Upper lobe of right lung (tissue), 1 donor: ENCODE data around the gene NCF4. TPM values are rescaled to one million over a fixed set of nuclear protein-coding genes. Genes with fewer than 3 reads are reported as not detected.
A peak's percentile ranks its signal among the peaks of the same experiment; 100 is the strongest.

Source experiments
- ATAC-seq: fragments of 200-7000 bp; cut with Tn5 transposase; one replicate; pipeline ENCODE4 v1.9.1; 2020; ENCODE audit warnings: mild to moderate bottlenecking, moderate library complexity
- DNase-seq: peaks from one replicate; pipeline ENCODE4 v3.0.0-alpha.2; 2020
- H3K27ac ChIP-seq: fragments of 200-600 bp; one replicate; pipeline ENCODE4 v1.8.0; 2022
- H3K27me3 ChIP-seq: fragments of 200-600 bp; one replicate; pipeline ENCODE4 v1.8.0; 2022; ENCODE audit warnings: mild to moderate bottlenecking
- H3K36me3 ChIP-seq: fragments of 200-600 bp; one replicate; pipeline ENCODE4 v1.8.0; 2022
- H3K4me1 ChIP-seq: fragments of 200-600 bp; one replicate; pipeline ENCODE4 v1.8.0; 2022
- H3K4me3 ChIP-seq: fragments of 200-600 bp; one replicate; pipeline ENCODE4 v1.8.0; 2022; ENCODE audit warnings: mild to moderate bottlenecking
- H3K9me3 ChIP-seq: fragments of 200-600 bp; one replicate; pipeline ENCODE4 v1.8.0; 2022
- intact Hi-C: fragments of 100-400 bp; cut with DNase I; formaldehyde crosslinking; loops from one replicate; pipeline ENCODE4 v1.11.0; 2022
- total RNA-seq: library from RNA; stranded (reverse); fragmentation: NEBNext Ultra II Directional; extraction: Animal tissue kit (Norgen Biotek cat#: 25700); gene quantifications from one replicate; pipeline ENCODE4 v1.2.1, GENCODE V29; 2021
- TF ChIP-seq, protein P1 (sequence below): fragments of 200-600 bp; IDR thresholded peaks from one replicate; pipeline ENCODE4 v1.8.0; 2022; ENCODE audit warnings: antibody characterized with exemption
- donor health status: DM: no; HTN: yes; CAD: no; lungs with severe emphysema.

NCF4 gene
- total RNA-seq, 1 donor from 2014 or later: 37.0 TPM

DNA sequence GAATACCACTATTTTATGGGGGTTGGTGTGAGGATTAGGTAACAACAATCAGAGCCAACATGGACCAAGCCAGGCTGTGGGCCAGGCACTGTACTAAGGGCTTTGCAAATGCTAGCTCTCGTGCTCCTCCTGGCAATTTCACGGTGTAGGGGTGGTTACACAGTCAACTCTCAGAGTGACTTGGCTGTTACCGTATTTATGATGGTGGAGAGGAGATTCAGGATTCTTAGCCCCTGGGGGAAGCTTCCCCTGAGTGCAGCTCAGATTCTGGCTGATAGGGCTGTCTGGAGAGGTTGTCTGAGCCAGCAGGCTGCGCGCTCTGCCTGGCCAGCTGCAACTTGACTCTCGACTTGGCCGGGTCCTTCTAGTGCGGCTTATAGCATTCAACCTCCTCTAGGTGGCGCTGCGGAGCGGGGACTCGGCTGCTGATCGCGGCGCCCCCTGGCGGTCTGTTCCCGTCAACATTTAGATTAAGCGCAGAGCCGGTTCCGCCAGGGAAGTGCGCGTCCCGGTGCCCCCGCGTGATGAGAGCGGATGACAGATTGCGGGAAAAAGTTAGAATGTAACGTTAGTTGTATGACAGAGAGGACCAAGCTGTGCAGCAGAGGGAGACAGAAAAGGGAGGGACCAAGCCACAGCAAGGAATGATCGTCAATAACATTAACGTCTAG is 4.5 kb upstream of the NCF4 start:
- no peaks in the 10 kb centered on the region for H3K27me3 ChIP-seq
- no peak overlapping the region for H3K4me3 ChIP-seq
- ATAC-seq: peak; percentile 92
- intact Hi-C loops: loop anchor here (10.0 kb wide), 1 partner anchor 71 kb away; no protein-coding TSS in a partner anchor
- no peaks in the 10 kb centered on the region for H3K36me3 ChIP-seq
- H3K4me1 ChIP-seq: peaks cover 11% of the 10 kb centered on the region
- DNase-seq: peak; percentile 95
- H3K27ac ChIP-seq: no peak overlapping the region
- no peaks in the 10 kb centered on the region for H3K9me3 ChIP-seq
- TF ChIP-seq, protein P1, sequence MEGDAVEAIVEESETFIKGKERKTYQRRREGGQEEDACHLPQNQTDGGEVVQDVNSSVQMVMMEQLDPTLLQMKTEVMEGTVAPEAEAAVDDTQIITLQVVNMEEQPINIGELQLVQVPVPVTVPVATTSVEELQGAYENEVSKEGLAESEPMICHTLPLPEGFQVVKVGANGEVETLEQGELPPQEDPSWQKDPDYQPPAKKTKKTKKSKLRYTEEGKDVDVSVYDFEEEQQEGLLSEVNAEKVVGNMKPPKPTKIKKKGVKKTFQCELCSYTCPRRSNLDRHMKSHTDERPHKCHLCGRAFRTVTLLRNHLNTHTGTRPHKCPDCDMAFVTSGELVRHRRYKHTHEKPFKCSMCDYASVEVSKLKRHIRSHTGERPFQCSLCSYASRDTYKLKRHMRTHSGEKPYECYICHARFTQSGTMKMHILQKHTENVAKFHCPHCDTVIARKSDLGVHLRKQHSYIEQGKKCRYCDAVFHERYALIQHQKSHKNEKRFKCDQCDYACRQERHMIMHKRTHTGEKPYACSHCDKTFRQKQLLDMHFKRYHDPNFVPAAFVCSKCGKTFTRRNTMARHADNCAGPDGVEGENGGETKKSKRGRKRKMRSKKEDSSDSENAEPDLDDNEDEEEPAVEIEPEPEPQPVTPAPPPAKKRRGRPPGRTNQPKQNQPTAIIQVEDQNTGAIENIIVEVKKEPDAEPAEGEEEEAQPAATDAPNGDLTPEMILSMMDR: peak; percentile 100

DNA sequence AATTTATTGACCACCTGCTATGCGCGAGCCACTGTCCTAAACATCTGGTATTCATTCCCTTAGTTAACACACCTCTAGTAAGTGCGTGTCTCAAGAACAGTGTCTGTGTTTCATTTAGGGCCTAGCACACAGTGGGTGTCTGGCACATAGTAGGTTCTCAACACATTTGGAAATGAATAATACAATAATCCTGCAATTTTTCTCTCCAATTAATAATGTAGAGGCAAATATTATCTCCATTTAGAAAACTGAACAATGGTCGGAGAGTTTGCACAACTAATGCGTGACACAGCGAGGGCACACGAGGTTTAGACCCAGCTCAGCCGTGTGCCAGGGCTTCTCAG is 4.0 kb upstream of the NCF4 start:
- intact Hi-C loops: loop anchor here (10.0 kb wide), 1 partner anchor 72 kb away; no protein-coding TSS in a partner anchor
- no peaks in the 10 kb centered on the region for H3K27me3 ChIP-seq
- peaks cover 11% of the 10 kb centered on the region for H3K4me1 ChIP-seq
- H3K4me3 ChIP-seq: no peak overlapping the region
- no peaks in the 10 kb centered on the region for H3K9me3 ChIP-seq
- DNase-seq: no peak
- no peak overlapping the region for H3K27ac ChIP-seq
- no peak for ATAC-seq
- no peaks in the 10 kb centered on the region for H3K36me3 ChIP-seq
- TF ChIP-seq, protein P1: no peak

DNA sequence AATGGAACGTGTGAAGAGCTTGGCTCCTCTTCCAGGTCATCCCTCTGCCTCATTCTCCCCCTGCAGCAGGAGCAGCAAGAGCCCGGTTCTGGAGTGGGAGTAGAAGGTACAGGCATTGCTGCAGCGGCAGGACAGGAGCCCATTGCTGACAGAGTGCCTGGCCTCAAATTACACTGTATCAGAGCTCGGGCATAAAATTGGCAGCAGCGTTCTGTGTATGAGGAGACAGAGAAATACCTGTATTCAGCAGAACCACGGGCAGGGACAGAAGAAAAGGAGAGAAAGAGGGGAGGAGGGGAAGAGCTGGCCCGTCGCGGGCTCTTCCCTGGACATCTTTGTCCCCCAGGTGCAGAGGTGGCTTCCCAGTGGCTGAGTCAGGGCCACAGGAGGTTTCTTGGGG is 2.6 kb upstream of the NCF4 start:
- Histone ChIP-seq H3K9me3 (no peaks in the 10 kb centered on the region), H3K27me3 (no peaks in the 10 kb centered on the region), H3K27ac (no peak overlapping the region), H3K4me1 (peaks cover 16% of the 10 kb centered on the region), H3K36me3 (no peaks in the 10 kb centered on the region), H3K4me3 (no peak overlapping the region)
- ATAC-seq (no peak), DNase-seq (no peak)
- TF ChIP-seq, protein P1: no peak
- intact Hi-C loops: loop anchor here (10.0 kb wide), 1 partner anchor 73 kb away; no protein-coding TSS in a partner anchor

DNA sequence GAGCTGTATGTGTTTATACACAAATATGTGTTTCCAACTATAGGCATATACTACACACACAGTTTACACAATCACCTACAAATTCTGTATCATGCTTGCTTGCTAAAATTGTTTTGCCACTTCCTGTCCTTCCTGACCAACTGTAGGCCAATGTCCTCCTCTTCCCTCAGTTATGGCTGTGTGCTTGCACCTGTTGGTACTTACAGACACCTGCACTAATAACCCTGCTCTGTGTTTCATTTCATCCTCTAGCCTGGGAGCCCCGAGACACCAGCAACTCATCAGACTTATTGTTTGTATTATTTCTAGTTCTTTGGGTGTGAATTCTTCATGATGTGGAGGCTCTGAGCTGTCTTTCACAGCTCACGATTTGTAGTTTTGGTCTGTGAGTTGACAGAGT is 1.8 kb upstream of the NCF4 start:
- TF ChIP-seq, protein P1: no peak
- intact Hi-C loops: loop anchor here (10.0 kb wide), 1 partner anchor 74 kb away; no protein-coding TSS in a partner anchor
- no peak overlapping the region for H3K27ac ChIP-seq
- no peak for DNase-seq
- no peak overlapping the region for H3K4me3 ChIP-seq
- no peaks in the 10 kb centered on the region for H3K36me3 ChIP-seq
- H3K9me3 ChIP-seq: no peaks in the 10 kb centered on the region
- no peaks in the 10 kb centered on the region for H3K27me3 ChIP-seq
- peaks cover 16% of the 10 kb centered on the region for H3K4me1 ChIP-seq
- no peak for ATAC-seq

DNA sequence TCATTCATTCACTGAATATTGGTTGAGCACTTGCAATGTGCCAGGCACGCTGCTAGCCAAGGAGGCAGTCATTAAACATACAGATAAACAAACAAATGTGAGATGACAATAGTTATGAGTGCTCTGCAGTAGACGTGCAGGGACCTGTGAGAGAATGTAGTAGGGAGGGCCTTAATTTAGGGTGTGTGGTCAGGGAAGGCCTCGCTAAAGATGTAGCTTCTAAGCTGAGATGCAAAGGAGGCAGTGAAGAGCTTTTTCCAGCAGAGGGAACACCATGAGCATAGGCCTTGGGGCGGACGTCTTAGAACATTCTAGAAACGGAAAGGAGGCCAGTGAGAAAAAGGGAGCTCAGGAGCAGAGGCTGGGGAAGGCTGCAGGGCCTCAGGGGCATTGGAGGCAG is 789 bp upstream of the NCF4 start:
- intact Hi-C loops: no loop called here
- TF ChIP-seq, protein P1: no peak
- Histone ChIP-seq H3K27ac (peak overlapping the region; percentile 87), H3K4me1 (peaks cover 16% of the 10 kb centered on the region), H3K9me3 (no peaks in the 10 kb centered on the region), H3K27me3 (no peaks in the 10 kb centered on the region), H3K36me3 (no peaks in the 10 kb centered on the region), H3K4me3 (no peak overlapping the region)
- ATAC-seq (no peak), DNase-seq (no peak)
